ENCODE measurements around the gene MGLL.

Gene MGLL

DNA sequence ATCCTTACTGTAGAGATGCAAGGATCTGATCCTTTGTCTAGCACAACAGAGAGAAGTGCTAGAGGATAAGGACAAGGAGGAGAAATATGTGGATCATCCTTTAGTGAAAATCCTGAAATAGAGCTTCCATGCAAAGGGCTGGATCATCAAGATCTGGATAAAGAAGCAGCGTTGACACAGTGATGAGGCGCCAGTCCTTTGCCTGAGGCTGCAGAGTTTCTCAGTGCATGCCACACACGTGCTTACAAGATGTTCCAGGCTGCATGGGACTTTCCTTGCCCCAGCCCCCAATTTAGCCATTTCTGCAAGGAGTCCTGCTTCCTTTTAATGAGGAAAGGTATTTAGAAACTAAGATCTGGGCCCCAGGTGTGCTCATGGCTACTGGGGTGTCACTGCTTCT, 156.7 kb downstream of the MGLL start:
- Histone ChIP-seq H3K4me3 (replicated peaks; ENCODE audit: insufficient read depth, low read length) (no peak overlapping the region), H3K27ac (replicated peaks) (no peak overlapping the region), H3K27me3 (ENCODE audit: insufficient read depth, poor library complexity, severe bottlenecking) (no peaks in the 10 kb centered on the region)
- TF ChIP-seq, protein P1, sequence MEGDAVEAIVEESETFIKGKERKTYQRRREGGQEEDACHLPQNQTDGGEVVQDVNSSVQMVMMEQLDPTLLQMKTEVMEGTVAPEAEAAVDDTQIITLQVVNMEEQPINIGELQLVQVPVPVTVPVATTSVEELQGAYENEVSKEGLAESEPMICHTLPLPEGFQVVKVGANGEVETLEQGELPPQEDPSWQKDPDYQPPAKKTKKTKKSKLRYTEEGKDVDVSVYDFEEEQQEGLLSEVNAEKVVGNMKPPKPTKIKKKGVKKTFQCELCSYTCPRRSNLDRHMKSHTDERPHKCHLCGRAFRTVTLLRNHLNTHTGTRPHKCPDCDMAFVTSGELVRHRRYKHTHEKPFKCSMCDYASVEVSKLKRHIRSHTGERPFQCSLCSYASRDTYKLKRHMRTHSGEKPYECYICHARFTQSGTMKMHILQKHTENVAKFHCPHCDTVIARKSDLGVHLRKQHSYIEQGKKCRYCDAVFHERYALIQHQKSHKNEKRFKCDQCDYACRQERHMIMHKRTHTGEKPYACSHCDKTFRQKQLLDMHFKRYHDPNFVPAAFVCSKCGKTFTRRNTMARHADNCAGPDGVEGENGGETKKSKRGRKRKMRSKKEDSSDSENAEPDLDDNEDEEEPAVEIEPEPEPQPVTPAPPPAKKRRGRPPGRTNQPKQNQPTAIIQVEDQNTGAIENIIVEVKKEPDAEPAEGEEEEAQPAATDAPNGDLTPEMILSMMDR (IDR thresholded peaks at IDR 0.05; ENCODE audit: insufficient read depth, low read length) = no peak
- TF ChIP-seq POLR2AphosphoS5 (IDR thresholded peaks at IDR 0.05; ENCODE audit: low read depth) (no peak), SPI1 (IDR thresholded peaks at IDR 0.05; ENCODE audit: borderline replicate concordance, low read depth) (no peak), GABPA (IDR thresholded peaks at IDR 0.05; ENCODE audit: low read depth) (no peak)
- TF ChIP-seq, protein P2, sequence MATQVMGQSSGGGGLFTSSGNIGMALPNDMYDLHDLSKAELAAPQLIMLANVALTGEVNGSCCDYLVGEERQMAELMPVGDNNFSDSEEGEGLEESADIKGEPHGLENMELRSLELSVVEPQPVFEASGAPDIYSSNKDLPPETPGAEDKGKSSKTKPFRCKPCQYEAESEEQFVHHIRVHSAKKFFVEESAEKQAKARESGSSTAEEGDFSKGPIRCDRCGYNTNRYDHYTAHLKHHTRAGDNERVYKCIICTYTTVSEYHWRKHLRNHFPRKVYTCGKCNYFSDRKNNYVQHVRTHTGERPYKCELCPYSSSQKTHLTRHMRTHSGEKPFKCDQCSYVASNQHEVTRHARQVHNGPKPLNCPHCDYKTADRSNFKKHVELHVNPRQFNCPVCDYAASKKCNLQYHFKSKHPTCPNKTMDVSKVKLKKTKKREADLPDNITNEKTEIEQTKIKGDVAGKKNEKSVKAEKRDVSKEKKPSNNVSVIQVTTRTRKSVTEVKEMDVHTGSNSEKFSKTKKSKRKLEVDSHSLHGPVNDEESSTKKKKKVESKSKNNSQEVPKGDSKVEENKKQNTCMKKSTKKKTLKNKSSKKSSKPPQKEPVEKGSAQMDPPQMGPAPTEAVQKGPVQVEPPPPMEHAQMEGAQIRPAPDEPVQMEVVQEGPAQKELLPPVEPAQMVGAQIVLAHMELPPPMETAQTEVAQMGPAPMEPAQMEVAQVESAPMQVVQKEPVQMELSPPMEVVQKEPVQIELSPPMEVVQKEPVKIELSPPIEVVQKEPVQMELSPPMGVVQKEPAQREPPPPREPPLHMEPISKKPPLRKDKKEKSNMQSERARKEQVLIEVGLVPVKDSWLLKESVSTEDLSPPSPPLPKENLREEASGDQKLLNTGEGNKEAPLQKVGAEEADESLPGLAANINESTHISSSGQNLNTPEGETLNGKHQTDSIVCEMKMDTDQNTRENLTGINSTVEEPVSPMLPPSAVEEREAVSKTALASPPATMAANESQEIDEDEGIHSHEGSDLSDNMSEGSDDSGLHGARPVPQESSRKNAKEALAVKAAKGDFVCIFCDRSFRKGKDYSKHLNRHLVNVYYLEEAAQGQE (IDR thresholded peaks at IDR 0.05; ENCODE audit: insufficient replicate concordance, low read depth) = no peak
- DNase-seq (ENCODE audit: low read depth in 1 of 2, low spot score in 1 of 2) = no peak

DNA sequence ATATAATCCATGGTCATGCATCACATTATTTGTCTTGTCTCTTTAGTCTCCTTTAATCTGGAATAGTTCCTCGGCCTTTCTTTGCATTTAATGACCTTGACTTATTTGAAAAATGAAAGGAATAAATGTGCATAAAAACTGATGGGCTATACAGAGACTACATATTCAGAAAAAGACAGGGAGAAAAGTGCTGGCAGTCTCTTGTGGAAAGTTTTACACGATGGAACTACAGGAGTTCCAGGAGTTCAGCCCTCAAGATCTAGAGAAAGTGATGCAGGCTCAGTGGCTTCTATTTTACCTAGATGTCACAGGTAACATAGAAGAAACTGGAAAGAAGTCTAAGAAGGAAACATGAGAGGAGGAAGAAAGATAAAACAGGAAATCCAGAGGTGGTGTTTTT, 157.2 kb downstream of the MGLL start:
- DNase-seq (ENCODE audit: low read depth in 1 of 2, low spot score in 1 of 2) = no peak
- TF ChIP-seq SPI1 (IDR thresholded peaks at IDR 0.05; ENCODE audit: borderline replicate concordance, low read depth) (no peak), GABPA (IDR thresholded peaks at IDR 0.05; ENCODE audit: low read depth) (no peak), POLR2AphosphoS5 (IDR thresholded peaks at IDR 0.05; ENCODE audit: low read depth) (no peak)
- TF ChIP-seq, protein P2 (IDR thresholded peaks at IDR 0.05; ENCODE audit: insufficient replicate concordance, low read depth) = no peak
- TF ChIP-seq, protein P1 (IDR thresholded peaks at IDR 0.05; ENCODE audit: insufficient read depth, low read length) = no peak
- Histone ChIP-seq H3K27ac (replicated peaks) (no peak overlapping the region), H3K27me3 (ENCODE audit: insufficient read depth, poor library complexity, severe bottlenecking) (no peaks in the 10 kb centered on the region), H3K4me3 (replicated peaks; ENCODE audit: insufficient read depth, low read length) (no peak overlapping the region)

DNA sequence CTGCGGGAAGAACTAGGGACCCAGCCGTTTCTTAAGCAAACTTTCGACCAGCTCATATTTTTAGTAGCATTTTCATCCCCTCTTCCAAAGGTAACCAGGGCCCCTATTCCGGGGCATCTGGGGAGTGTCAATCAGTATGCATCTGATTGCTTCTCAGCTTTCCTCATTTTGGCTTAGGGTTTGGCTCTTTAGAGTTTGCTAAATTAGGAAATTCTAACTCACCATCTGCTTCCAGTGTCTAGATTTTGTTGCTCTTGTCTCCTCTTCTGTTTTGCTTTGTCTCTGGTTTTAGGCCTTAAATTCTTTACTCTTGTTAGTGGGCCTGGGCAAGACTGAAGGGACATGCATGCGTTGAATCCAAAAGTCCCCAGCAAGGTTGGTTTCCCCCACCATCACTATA, 159.2 kb downstream of the MGLL start:
- H3K27me3 ChIP-seq (ENCODE audit: insufficient read depth, poor library complexity, severe bottlenecking) = no peaks in the 10 kb centered on the region
- no peak overlapping the region for H3K27ac ChIP-seq (replicated peaks)
- DNase-seq (ENCODE audit: low read depth in 1 of 2, low spot score in 1 of 2) = no peak
- TF ChIP-seq, protein P2 (IDR thresholded peaks at IDR 0.05; ENCODE audit: insufficient replicate concordance, low read depth) = no peak
- TF ChIP-seq GABPA (IDR thresholded peaks at IDR 0.05; ENCODE audit: low read depth) = no peak
- no peak overlapping the region for H3K4me3 ChIP-seq (replicated peaks; ENCODE audit: insufficient read depth, low read length)

All from HL-60 (cell line).